Neural progenitor cell (in vitro differentiated cells): ENCODE data around the gene DCDC2. TPM values are rescaled to one million over a fixed set of nuclear protein-coding genes. Genes with fewer than 3 reads are reported as not detected.

Experiments used
- DNase-seq: peaks from one replicate; pipeline ENCODE4 v3.0.0-alpha.2; 2016; ENCODE audit warnings: low spot score
- H2AFZ ChIP-seq: fragments of 200-600 bp; sonication (generic); replicated peaks from 2 replicates; pipeline ENCODE4 v1.6.1; 2016; ENCODE audit warnings: antibody characterized with exemption
- H3F3A ChIP-seq: fragments of 200-600 bp; sonication (generic); 2 replicates; pipeline ENCODE4 v1.6.1; 2016; ENCODE audit warnings: antibody characterized with exemption, low read depth
- H3K27ac ChIP-seq: fragments of 200-600 bp; sonication (generic); 2 replicates; pipeline ENCODE4 v1.5.1; 2016; ENCODE audit warnings: mild to moderate bottlenecking
- H3K27me3 ChIP-seq: fragments of 200-600 bp; sonication (generic); 2 replicates; pipeline ENCODE4 v1.6.1; 2016; ENCODE audit warnings: mild to moderate bottlenecking, moderate library complexity
- H3K36me3 ChIP-seq: fragments of 200-600 bp; sonication (generic); 2 replicates; pipeline ENCODE4 v1.5.1; 2016
- H3K4me1 ChIP-seq: fragments of 200-600 bp; sonication (generic); 2 replicates; pipeline ENCODE4 v1.6.1; 2016; ENCODE audit warnings: mixed run types
- H3K4me2 ChIP-seq: fragments of 200-600 bp; sonication (generic); 2 replicates; pipeline ENCODE4 v1.6.1; 2016
- H3K4me3 ChIP-seq: fragments of 200-600 bp; sonication (generic); 2 replicates; pipeline ENCODE4 v1.5.1; 2016
- H3K79me2 ChIP-seq: fragments of 200-600 bp; sonication (generic); 2 replicates; pipeline ENCODE4 v1.6.1; 2016; ENCODE audit warnings: low read depth
- H3K9ac ChIP-seq: fragments of 200-600 bp; sonication (generic); 2 replicates; pipeline ENCODE4 v1.6.1; 2016
- H3K9me3 ChIP-seq: fragments of 200-600 bp; sonication (generic); 2 replicates; pipeline ENCODE4 v1.5.1; 2016; ENCODE audit warnings: low read depth
- H4K20me1 ChIP-seq: fragments of 200-600 bp; sonication (generic); 2 replicates; pipeline ENCODE4 v1.6.1; 2016; ENCODE audit warnings: low read depth
- H3K27ac Mint-ChIP-seq: 3 replicates; pipeline ENCODE4 v1.8.0; 2021; ENCODE audit warnings: mixed read lengths
- H3K27me3 Mint-ChIP-seq: 2 replicates; pipeline ENCODE4 v1.8.0; 2022; ENCODE audit warnings: low read depth, mild to moderate bottlenecking, inconsistent platforms, moderate library complexity, mixed read lengths; ENCODE audit not compliant: insufficient read depth
- H3K36me3 Mint-ChIP-seq: 3 replicates; pipeline ENCODE4 v1.8.0; 2021; ENCODE audit warnings: mixed read lengths
- H3K4me1 Mint-ChIP-seq: 3 replicates; pipeline ENCODE4 v1.8.0; 2021; ENCODE audit warnings: mixed read lengths
- H3K4me3 Mint-ChIP-seq: 3 replicates; pipeline ENCODE4 v1.8.0; 2021; ENCODE audit warnings: mild to moderate bottlenecking, moderate library complexity, mixed read lengths
- H3K9me3 Mint-ChIP-seq: 3 replicates; pipeline ENCODE4 v1.8.0; 2020; ENCODE audit warnings: mixed read lengths
- EZH2 ChIP-seq: fragments of 200-600 bp; sonication (generic); IDR thresholded peaks from 2 replicates; pipeline ENCODE4 v1.6.1; 2017; ENCODE audit warnings: antibody characterized with exemption, mild to moderate bottlenecking, moderate library complexity
- EZH2phosphoT487 ChIP-seq: fragments of 200-600 bp; sonication (generic); IDR thresholded peaks from 2 replicates; pipeline ENCODE4 v1.6.1; 2017; ENCODE audit warnings: antibody characterized with exemption
- total RNA-seq: library from RNA; depleted of rRNA; stranded (reverse); fragments of >200 nt; gene quantifications from 2 replicates; pipeline ENCODE4 v1.2.3, GENCODE V29; 2015; ENCODE audit warnings: low replicate concordance
- TF ChIP-seq, protein P1 (sequence below): fragments of 200-600 bp; sonication (generic); IDR thresholded peaks from 2 replicates; pipeline ENCODE4 v1.5.1; 2017; ENCODE audit warnings: antibody characterized with exemption, mild to moderate bottlenecking

Gene DCDC2
- total RNA-seq, 1 donor from 2014 or later = not detected

DNA sequence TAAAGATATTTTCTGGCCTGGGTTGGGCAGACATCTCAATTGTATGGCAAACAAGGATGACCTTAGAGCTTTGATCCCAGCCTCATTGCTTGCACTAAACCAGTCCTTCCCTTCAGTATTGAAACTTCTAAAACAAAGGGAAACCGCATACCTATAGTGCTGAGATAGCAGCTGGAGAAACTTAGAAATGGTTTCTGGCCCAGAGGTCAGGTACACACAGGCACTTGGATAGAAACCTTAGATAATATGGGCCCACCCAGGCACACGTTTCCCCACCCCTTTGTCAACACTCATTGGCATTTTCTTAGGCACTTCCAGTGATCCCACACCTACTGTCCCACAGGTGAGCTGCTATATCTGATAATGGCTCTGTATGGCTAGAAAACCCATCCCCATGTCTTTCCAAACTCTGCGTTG, 209.7 kb downstream of the DCDC2 start:
- H3K4me2 ChIP-seq = no peak overlapping the region
- no peak for TF ChIP-seq EZH2
- TF ChIP-seq, protein P1, sequence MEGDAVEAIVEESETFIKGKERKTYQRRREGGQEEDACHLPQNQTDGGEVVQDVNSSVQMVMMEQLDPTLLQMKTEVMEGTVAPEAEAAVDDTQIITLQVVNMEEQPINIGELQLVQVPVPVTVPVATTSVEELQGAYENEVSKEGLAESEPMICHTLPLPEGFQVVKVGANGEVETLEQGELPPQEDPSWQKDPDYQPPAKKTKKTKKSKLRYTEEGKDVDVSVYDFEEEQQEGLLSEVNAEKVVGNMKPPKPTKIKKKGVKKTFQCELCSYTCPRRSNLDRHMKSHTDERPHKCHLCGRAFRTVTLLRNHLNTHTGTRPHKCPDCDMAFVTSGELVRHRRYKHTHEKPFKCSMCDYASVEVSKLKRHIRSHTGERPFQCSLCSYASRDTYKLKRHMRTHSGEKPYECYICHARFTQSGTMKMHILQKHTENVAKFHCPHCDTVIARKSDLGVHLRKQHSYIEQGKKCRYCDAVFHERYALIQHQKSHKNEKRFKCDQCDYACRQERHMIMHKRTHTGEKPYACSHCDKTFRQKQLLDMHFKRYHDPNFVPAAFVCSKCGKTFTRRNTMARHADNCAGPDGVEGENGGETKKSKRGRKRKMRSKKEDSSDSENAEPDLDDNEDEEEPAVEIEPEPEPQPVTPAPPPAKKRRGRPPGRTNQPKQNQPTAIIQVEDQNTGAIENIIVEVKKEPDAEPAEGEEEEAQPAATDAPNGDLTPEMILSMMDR = no peak
- no peak for TF ChIP-seq EZH2phosphoT487
- Mint-ChIP-seq H3K4me3 (no peak overlapping the region), H3K4me1 (peaks cover 5% of the 10 kb centered on the region), H3K27ac (no peak overlapping the region), H3K36me3 (no peaks in the 10 kb centered on the region), H3K9me3 (no peaks in the 10 kb centered on the region), H3K27me3 (peaks cover 2% of the 10 kb centered on the region)
- no peaks in the 10 kb centered on the region for H3F3A ChIP-seq
- no peaks in the 10 kb centered on the region for H3K9me3 ChIP-seq
- H3K4me3 ChIP-seq = no peak overlapping the region
- no peaks in the 10 kb centered on the region for H3K27me3 ChIP-seq
- H4K20me1 ChIP-seq = no peaks in the 10 kb centered on the region
- H3K36me3 ChIP-seq = no peaks in the 10 kb centered on the region
- no peak overlapping the region for H3K9ac ChIP-seq
- H3K4me1 ChIP-seq = no peaks in the 10 kb centered on the region
- H3K27ac ChIP-seq = no peak overlapping the region
- no peak for DNase-seq
- H2AFZ ChIP-seq = no peak overlapping the region
- no peaks in the 10 kb centered on the region for H3K79me2 ChIP-seq

DNA sequence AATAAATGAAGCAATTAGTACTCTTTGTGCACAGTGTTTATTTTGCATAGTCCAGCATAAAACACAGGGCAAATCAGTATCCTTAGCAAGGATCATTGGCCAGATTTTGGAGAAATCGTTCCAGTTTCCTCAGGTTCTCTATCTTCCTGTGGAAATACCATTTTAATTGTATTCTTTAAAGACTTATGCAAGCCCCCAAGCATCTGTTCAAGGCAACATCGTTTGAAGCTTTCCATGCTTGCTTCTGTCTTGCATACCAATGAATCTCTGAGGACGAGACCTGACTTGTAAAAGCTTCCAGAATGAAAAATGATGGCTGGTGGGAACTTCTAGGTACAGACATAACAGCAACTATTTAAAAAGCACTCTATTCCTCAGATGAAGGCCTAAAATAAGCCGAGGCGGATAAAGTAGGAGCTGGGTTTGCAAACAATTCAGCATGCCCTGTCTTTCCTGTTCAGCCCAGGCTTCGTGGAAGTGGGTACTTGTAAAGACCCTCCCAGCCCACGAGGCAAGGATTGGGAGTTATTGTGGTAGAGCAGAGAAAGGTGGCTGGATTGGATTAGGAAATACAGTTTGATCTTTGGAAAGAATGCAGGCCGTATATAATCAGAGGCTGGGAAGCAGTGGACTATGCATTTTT, 210.2 kb downstream of the DCDC2 start:
- Mint-ChIP-seq H3K27ac (no peak overlapping the region), H3K4me1 (peaks cover 5% of the 10 kb centered on the region), H3K9me3 (no peaks in the 10 kb centered on the region), H3K36me3 (no peaks in the 10 kb centered on the region), H3K4me3 (no peak overlapping the region), H3K27me3 (peaks cover 2% of the 10 kb centered on the region)
- Histone ChIP-seq H3K36me3 (no peaks in the 10 kb centered on the region), H3F3A (no peaks in the 10 kb centered on the region), H3K4me3 (no peak overlapping the region), H3K9ac (no peak overlapping the region), H3K4me2 (no peak overlapping the region), H3K79me2 (no peaks in the 10 kb centered on the region), H3K27me3 (no peaks in the 10 kb centered on the region), H4K20me1 (no peaks in the 10 kb centered on the region), H3K4me1 (no peaks in the 10 kb centered on the region), H2AFZ (no peak overlapping the region), H3K27ac (no peak overlapping the region), H3K9me3 (no peaks in the 10 kb centered on the region)
- TF ChIP-seq EZH2 (no peak), EZH2phosphoT487 (no peak)
- TF ChIP-seq, protein P1 = no peak
- DNase-seq = no peak

DNA sequence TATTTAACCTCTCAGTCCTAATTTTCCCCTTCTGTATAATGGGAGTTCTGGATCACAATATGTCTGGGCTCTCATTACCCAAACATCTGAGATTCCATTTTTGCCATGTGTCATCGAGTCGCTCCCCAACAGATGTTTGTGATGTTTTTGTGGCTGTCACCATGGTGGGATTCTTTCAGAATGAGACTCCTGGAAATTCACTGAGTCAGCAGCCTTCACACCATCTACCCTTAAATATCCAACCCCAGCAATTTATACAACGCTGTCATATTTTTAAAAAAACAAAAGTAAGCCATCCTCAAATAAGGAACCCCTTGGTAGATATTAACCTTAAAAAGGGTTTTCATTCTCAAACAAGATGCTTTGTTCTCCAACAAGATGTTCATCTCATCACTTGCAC, 211.0 kb downstream of the DCDC2 start:
- Histone ChIP-seq H3K27ac (no peak overlapping the region), H4K20me1 (no peaks in the 10 kb centered on the region), H3K9me3 (no peaks in the 10 kb centered on the region), H3K4me3 (no peak overlapping the region), H3K79me2 (no peaks in the 10 kb centered on the region), H3K36me3 (no peaks in the 10 kb centered on the region), H3K4me1 (no peaks in the 10 kb centered on the region), H2AFZ (no peak overlapping the region), H3K4me2 (no peak overlapping the region), H3K27me3 (no peaks in the 10 kb centered on the region), H3F3A (no peaks in the 10 kb centered on the region), H3K9ac (no peak overlapping the region)
- DNase-seq = no peak
- H3K27me3 Mint-ChIP-seq = peaks cover 2% of the 10 kb centered on the region
- no peak overlapping the region for H3K27ac Mint-ChIP-seq
- H3K9me3 Mint-ChIP-seq = no peaks in the 10 kb centered on the region
- H3K4me1 Mint-ChIP-seq = peaks cover 5% of the 10 kb centered on the region
- TF ChIP-seq EZH2 (no peak), EZH2phosphoT487 (no peak)
- TF ChIP-seq, protein P1 = no peak
- H3K4me3 Mint-ChIP-seq = no peak overlapping the region
- no peaks in the 10 kb centered on the region for H3K36me3 Mint-ChIP-seq
